ENCODE results near the gene PEX11A. TPM values are rescaled to one million over a fixed set of nuclear protein-coding genes. Genes with fewer than 3 reads are reported as not detected.
"Not testable (repeated sequence)": the region's sequence is repeated elsewhere in the genome, so short reads cannot be mapped to it uniquely, and the experiment has no call there.

Gene PEX11A
- polyA plus RNA-seq (ENCODE audit: insufficient read length) = 4.5 TPM

GRCh38 chr15:89690276-89691218 lies at the start of gene PEX11A, which contains the start of gene WDR93:
Gene PEX11A (minus strand): TSS chr15:89690754. CDS start chr15:89690632, 122 bp downstream.
Gene WDR93 (plus strand): TSS chr15:89690811. CDS start chr15:89701747, 10,936 bp downstream.
- DNase-seq (ENCODE audit: low read depth) = peak; percentile 25

GRCh38 chr15:89740137-89740536 lies 49.6 kb upstream of the PEX11A start:
- DNase-seq (ENCODE audit: low read depth) = peak; percentile 45

GRCh38 chr15:89735773-89736172 lies 45.2 kb upstream of the PEX11A start:
- no peak for DNase-seq (ENCODE audit: low read depth)

- DNase-seq (ENCODE audit: low read depth) = no peak
Measured at GRCh38 chr15:89732451-89733172, 42.1 kb upstream of the PEX11A start.

GRCh38 chr15:89731275-89731674 lies 40.7 kb upstream of the PEX11A start:
- no peak for DNase-seq (ENCODE audit: low read depth)

GRCh38 chr15:89728254-89728653 lies 37.7 kb upstream of the PEX11A start:
- DNase-seq (ENCODE audit: low read depth) = no peak

- no peak for DNase-seq (ENCODE audit: low read depth)
Measured at GRCh38 chr15:89725064-89725463, 34.5 kb upstream of the PEX11A start.

- no peak for DNase-seq (ENCODE audit: low read depth)
Measured at GRCh38 chr15:89724621-89725020, 34.1 kb upstream of the PEX11A start.

- DNase-seq (ENCODE audit: low read depth) = no peak
Measured at GRCh38 chr15:89723031-89723430, 32.5 kb upstream of the PEX11A start.

- no peak for DNase-seq (ENCODE audit: low read depth)
Measured at GRCh38 chr15:89714775-89715174, 24.2 kb upstream of the PEX11A start.

- DNase-seq (ENCODE audit: low read depth) = no peak
Measured at GRCh38 chr15:89707577-89707976, 17.0 kb upstream of the PEX11A start.

GRCh38 chr15:89704411-89704810 lies 13.9 kb upstream of the PEX11A start:
- no peak for DNase-seq (ENCODE audit: low read depth)

GRCh38 chr15:89695198-89695597 lies 4.6 kb upstream of the PEX11A start:
- DNase-seq (ENCODE audit: low read depth) = no peak

- no peak for DNase-seq (ENCODE audit: low read depth)
Measured at GRCh38 chr15:89693696-89694095, 3.1 kb upstream of the PEX11A start.

GRCh38 chr15:89693091-89693490 lies 2.5 kb upstream of the PEX11A start:
- DNase-seq (ENCODE audit: low read depth) = no peak

GRCh38 chr15:89689930-89690275 lies 651 bp downstream of the PEX11A start:
- DNase-seq (ENCODE audit: low read depth) = not testable (repeated sequence)

GRCh38 chr15:89686522-89686921 lies 4.0 kb downstream of the PEX11A start:
- no peak for DNase-seq (ENCODE audit: low read depth)

- no peak for DNase-seq (ENCODE audit: low read depth)
Measured at GRCh38 chr15:89685995-89686394, 4.6 kb downstream of the PEX11A start.

GRCh38 chr15:89681146-89681545 lies 9.4 kb downstream of the PEX11A start:
- DNase-seq (ENCODE audit: low read depth) = no peak

GRCh38 chr15:89680282-89680873 lies 10.2 kb downstream of the PEX11A start:
- peak; percentile 19 for DNase-seq (ENCODE audit: low read depth)

GRCh38 chr15:89679212-89679611 lies 11.3 kb downstream of the PEX11A start, which contains the start of gene PLIN1:
Gene PLIN1 (minus strand): TSS chr15:89679367. CDS start chr15:89677489, 1,878 bp downstream.
- DNase-seq (ENCODE audit: low read depth) = no peak

GRCh38 chr15:89677381-89677780 lies 13.2 kb downstream of the PEX11A start:
- DNase-seq (ENCODE audit: low read depth) = no peak
